A673 (cell line): ENCODE data around the gene CHST9.

Source experiments
- CTCF ChIP-seq: fragments of 300-800, 200-600 bp; sonication (generic); conservative IDR thresholded peaks from 2 replicates; pipeline ENCODE4 v1.5.1; 2017; ENCODE audit warnings: low read depth, mild to moderate bottlenecking, antibody characterized with exemption, low read length, moderate library complexity, mixed read lengths
- EZH2 ChIP-seq: fragments of 200-600 bp; sonication (generic); IDR thresholded peaks from 2 replicates; pipeline ENCODE4 v1.6.1; 2017; ENCODE audit warnings: borderline replicate concordance, low read depth, mild to moderate bottlenecking, mixed read lengths, antibody characterized with exemption, low read length; ENCODE audit not compliant: poor library complexity, severe bottlenecking

DNA sequence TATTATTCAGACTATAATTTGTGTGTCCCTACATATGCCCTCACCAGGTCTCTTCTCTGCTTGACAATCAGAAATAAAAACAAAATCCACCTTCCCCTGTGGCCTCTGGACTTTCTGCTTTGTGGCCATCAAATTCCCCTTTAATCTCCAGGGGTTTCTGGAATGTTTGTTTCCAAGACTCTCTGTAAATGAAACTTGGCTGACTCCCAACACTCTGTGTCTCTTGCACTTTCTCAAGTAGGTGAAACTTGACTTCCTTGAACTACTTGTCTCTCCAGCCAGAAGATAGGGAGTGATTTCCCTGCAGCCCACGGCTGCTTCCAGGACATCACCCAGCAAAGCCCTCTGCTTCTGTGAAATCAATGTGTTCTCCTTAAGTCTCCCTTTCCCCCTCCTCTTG is 265.5 kb downstream of the CHST9 start:
- no peak for TF ChIP-seq CTCF
- no peak for TF ChIP-seq EZH2
